Esophagus squamous epithelium (tissue), 4 donors: ENCODE results near the gene ACTR1B.

Source experiments
- CTCF ChIP-seq, 6 experiments: fragments of 450-650 bp in 4 of 6; fragments of 200-600 bp in 2 of 6; sonication (generic) in 2 of 6; IDR thresholded peaks; one replicate each; pipeline ENCODE4 v1.5.1; 2016 to 2019; ENCODE audit warnings: antibody characterized with exemption in 6 of 6, mild to moderate bottlenecking in 4 of 6, moderate library complexity in 4 of 6
- POLR2A ChIP-seq, 4 donors: fragments of 450-650 bp; IDR thresholded peaks; one replicate each; pipeline ENCODE4 v1.6.1; 2017; ENCODE audit warnings: antibody characterized with exemption in 4 of 4, mild to moderate bottlenecking in 4 of 4, moderate library complexity in 3 of 4

GRCh38 chr2:97659256-97660043 is 4.4 kb downstream of the ACTR1B start:
- TF ChIP-seq CTCF (IDR thresholded peaks at IDR 0.05) (no peak), POLR2A (IDR thresholded peaks at IDR 0.05) (no peak)
